HepG2 (cell line): Measurements from ENCODE around the gene ENHO. TPM values are rescaled to one million over a fixed set of nuclear protein-coding genes. Genes with fewer than 3 reads are reported as not detected.

ENCODE experiments used
- IRF2 ChIP-seq: IDR thresholded peaks from 2 replicates; pipeline ENCODE4 v1.6.1; 2018; ENCODE audit warnings: missing genetic modification reagents, missing compliant biosample characterization
- KLF15 ChIP-seq: sonication (generic); formaldehyde crosslinking; IDR thresholded peaks from 2 replicates; pipeline ENCODE4 v1.8.1; 2023; ENCODE audit warnings: borderline replicate concordance, mild to moderate bottlenecking, inconsistent platforms, missing genetic modification reagents, mixed read lengths
- POLR2G ChIP-seq: fragments of 200-400 bp; formaldehyde crosslinking; IDR thresholded peaks from 2 replicates; pipeline ENCODE4 v1.6.1; 2018; ENCODE audit warnings: mild to moderate bottlenecking, low read depth, low read length, moderate library complexity
- SAP130 ChIP-seq: IDR thresholded peaks from 2 replicates; pipeline ENCODE4 v1.6.1; 2016; ENCODE audit warnings: low read depth
- ZNF646 ChIP-seq: sonication (generic); formaldehyde crosslinking; IDR thresholded peaks from 2 replicates; pipeline ENCODE4 v1.9.0; 2021; ENCODE audit warnings: mild to moderate bottlenecking, missing genetic modification reagents
- ZNF766 ChIP-seq: sonication (generic); formaldehyde crosslinking; IDR thresholded peaks from 2 replicates; pipeline ENCODE4 v1.5.0; 2020; ENCODE audit warnings: missing genetic modification reagents, borderline replicate concordance
- polyA plus RNA-seq, 8 experiments: library from polyadenylated mRNA; depleted of rRNA in 3 of 8; stranded (reverse) in 7 of 8; unstranded in 1 of 8; fragments of >200 nt; fragmentation: Illumina TruSeq in 4 of 8; extraction: Trizol in 4 of 8; gene quantifications; 2 replicates each; pipeline versions ENCODE4 v1.2.1 to v1.2.3, GENCODE V29; 2011 to 2016; ENCODE audit warnings: low read depth in 4 of 8, missing spikeins in 1 of 8, mixed read lengths in 1 of 8; ENCODE audit not compliant: insufficient read depth in 1 of 8
- total RNA-seq, 5 experiments: library from RNA; depleted of rRNA; stranded (reverse); fragments of >200 nt; fragmentation: Illumina TruSeq; extraction: Trizol; gene quantifications; 2 replicates each; pipeline ENCODE4 v1.2.3, GENCODE V29; 2016; ENCODE audit warnings: low read depth in 1 of 5

The ENHO gene
- total and polyA plus RNA-seq, 2 of the 13 experiments (the other 11 are each of a cell fraction or from before 2014, with no cell fraction given) = 0.08 to 0.60 TPM

- TF ChIP-seq ZNF646 (CRISPR knock-in tag) (no peak), ZNF766 (CRISPR knock-in tag) (no peak), SAP130 (no peak), IRF2 (CRISPR knock-in tag) (no peak), POLR2G (no peak), KLF15 (CRISPR knock-in tag) (no peak)
These were observed 12.0 kb downstream of the ENHO start (continued) for GRCh38 chr9:34510497-34511468.
